ENCODE data around the gene VASP.
A peak's percentile ranks its signal among the peaks of the same experiment; 100 is the strongest.

The VASP gene

DNA sequence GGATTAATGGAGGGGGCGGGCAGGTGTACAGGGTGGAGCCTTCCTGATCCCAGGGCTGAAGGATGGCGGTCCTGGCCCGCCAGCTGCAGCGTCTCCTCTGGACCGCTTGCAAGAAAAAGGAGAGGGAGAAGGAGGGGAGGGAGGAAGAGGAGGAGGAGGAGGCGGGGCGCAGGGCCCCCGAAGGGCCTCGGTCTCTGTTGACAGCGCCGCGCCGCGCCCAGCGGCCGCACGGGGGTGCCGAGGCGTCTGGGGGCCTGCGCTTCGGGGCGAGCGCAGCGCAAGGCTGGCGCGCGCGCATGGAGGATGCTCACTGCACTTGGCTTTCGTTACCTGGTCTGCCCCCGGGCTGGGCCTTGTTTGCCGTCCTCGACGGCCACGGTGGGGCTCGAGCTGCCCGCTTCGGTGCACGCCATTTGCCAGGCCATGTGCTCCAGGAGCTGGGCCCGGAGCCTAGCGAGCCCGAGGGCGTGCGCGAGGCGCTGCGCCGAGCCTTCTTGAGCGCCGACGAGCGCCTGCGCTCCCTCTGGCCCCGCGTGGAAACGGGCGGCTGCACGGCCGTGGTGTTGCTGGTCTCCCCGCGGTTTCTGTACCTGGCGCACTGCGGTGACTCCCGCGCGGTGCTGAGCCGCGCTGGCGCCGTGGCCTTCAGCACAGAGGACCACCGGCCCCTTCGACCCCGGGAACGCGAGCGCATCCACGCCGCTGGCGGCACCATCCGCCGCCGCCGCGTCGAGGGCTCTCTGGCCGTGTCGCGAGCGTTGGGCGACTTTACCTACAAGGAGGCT, 8.7 kb upstream of the VASP start, which contains the start of gene PPM1N:
PPM1N (plus strand) TSS at position 33 of the 785 bp plus-strand sequence; CDS start at position 63, 30 bp downstream.
- Histone ChIP-seq H3K36me3 (replicated peaks; ENCODE audit: insufficient read depth, low read length) (no peaks in the 10 kb centered on the region), H3K27ac (ENCODE audit: low read length) (no peak within 1 kb of the TSS), H3K4me1 (ENCODE audit: low read length) (peaks cover 4% of the 10 kb centered on the region; the same call in 1 of the 2 replicates), H2AFZ (ENCODE audit: low read length) (peak within 1 kb of the TSS; percentile 85), H3K9me3 (replicated peaks; ENCODE audit: insufficient read depth, low read length) (no peaks in the 10 kb centered on the region), H3K4me3 (ENCODE audit: low read length) (peak within 1 kb of the TSS; percentile 64), H3K4me2 (ENCODE audit: low read depth, low read length) (peak within 1 kb of the TSS; percentile 89), H3K9me2 (replicated peaks; ENCODE audit: insufficient read depth, low read length) (no peaks in the 10 kb centered on the region), H3K27me3 (replicated peaks; ENCODE audit: insufficient read depth, low read length) (peaks cover 56% of the 10 kb centered on the region), H3K79me2 (ENCODE audit: low read length) (no peaks in the 10 kb centered on the region), H3K9ac (ENCODE audit: low read length) (no peak within 1 kb of the TSS), H3F3A (ENCODE audit: insufficient read depth, low read length) (no peaks in the 10 kb centered on the region; the same call in 1 of the 2 replicates), H4K20me1 (ENCODE audit: insufficient read depth, low read length) (no peaks in the 10 kb centered on the region)
- no peak for TF ChIP-seq EZH2 (optimal IDR thresholded peaks at IDR 0.05; ENCODE audit: low read depth, low read length)
- TF ChIP-seq EZH2phosphoT487 (IDR thresholded peaks at IDR 0.05; ENCODE audit: low read length) = no peak
- TF ChIP-seq, protein P1, sequence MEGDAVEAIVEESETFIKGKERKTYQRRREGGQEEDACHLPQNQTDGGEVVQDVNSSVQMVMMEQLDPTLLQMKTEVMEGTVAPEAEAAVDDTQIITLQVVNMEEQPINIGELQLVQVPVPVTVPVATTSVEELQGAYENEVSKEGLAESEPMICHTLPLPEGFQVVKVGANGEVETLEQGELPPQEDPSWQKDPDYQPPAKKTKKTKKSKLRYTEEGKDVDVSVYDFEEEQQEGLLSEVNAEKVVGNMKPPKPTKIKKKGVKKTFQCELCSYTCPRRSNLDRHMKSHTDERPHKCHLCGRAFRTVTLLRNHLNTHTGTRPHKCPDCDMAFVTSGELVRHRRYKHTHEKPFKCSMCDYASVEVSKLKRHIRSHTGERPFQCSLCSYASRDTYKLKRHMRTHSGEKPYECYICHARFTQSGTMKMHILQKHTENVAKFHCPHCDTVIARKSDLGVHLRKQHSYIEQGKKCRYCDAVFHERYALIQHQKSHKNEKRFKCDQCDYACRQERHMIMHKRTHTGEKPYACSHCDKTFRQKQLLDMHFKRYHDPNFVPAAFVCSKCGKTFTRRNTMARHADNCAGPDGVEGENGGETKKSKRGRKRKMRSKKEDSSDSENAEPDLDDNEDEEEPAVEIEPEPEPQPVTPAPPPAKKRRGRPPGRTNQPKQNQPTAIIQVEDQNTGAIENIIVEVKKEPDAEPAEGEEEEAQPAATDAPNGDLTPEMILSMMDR (IDR thresholded peaks at IDR 0.05; ENCODE audit: low read length) = 0 out of 2 replicates have a peak, but pooled peaks have one; percentile 11
- DNase-seq = no peak

DNA sequence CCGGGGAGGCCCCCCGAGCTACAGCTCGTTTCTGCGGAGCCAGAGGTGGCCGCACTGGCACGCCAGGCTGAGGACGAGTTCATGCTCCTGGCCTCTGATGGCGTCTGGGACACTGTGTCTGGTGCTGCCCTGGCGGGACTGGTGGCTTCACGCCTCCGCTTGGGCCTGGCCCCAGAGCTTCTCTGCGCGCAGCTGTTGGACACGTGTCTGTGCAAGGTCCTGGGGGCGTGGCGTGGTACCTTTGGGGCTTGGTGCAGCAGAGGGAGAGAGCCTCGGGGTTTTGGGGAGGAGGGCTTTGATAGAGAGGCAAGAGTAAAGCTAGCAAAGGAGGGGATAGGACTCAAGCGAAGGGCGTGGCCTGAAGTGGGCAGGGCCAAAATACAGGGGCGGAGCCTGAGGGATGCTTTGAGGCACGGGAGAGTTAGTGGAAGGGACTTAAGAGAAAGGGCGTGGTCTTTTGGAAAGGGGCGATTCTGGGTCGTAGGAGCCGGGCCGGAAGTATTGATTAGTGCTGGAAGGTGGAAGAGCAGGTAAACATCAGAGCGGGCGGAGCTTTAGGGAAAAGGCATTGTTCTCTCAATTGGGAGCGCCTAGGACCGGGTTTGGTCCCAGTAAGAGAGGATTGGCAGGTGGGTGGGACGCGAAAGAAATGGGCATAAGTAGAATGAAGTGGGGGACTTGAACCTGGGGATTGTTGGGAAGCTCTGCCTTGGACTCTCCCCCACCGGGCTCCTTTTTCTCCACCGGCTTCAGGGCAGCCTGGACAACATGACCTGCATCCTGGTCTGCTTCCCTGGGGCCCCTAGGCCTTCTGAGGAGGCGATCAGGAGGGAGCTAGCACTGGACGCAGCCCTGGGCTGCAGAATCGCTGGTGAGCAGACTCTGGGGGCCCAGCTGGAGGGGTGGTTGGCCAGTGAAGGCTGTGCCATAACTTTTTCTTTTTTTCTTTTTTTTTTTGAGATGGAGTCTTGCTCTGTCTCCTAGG, 7.8 kb upstream of the VASP start:
- Histone ChIP-seq H2AFZ (ENCODE audit: low read length) (no peak overlapping the region), H3K27ac (ENCODE audit: low read length) (no peak overlapping the region), H3K27me3 (replicated peaks; ENCODE audit: insufficient read depth, low read length) (peaks cover 49% of the 10 kb centered on the region), H4K20me1 (ENCODE audit: insufficient read depth, low read length) (no peaks in the 10 kb centered on the region), H3F3A (ENCODE audit: insufficient read depth, low read length) (no peaks in the 10 kb centered on the region; the same call in 1 of the 2 replicates), H3K9ac (ENCODE audit: low read length) (no peak overlapping the region), H3K36me3 (replicated peaks; ENCODE audit: insufficient read depth, low read length) (no peaks in the 10 kb centered on the region), H3K9me3 (replicated peaks; ENCODE audit: insufficient read depth, low read length) (no peaks in the 10 kb centered on the region), H3K79me2 (ENCODE audit: low read length) (no peaks in the 10 kb centered on the region), H3K4me3 (ENCODE audit: low read length) (no peak overlapping the region), H3K4me2 (ENCODE audit: low read depth, low read length) (no peak overlapping the region), H3K4me1 (ENCODE audit: low read length) (peaks cover 4% of the 10 kb centered on the region; the same call in 1 of the 2 replicates), H3K9me2 (replicated peaks; ENCODE audit: insufficient read depth, low read length) (no peaks in the 10 kb centered on the region)
- TF ChIP-seq EZH2 (optimal IDR thresholded peaks at IDR 0.05; ENCODE audit: low read depth, low read length) (no peak), EZH2phosphoT487 (IDR thresholded peaks at IDR 0.05; ENCODE audit: low read length) (no peak)
- TF ChIP-seq, protein P1 (IDR thresholded peaks at IDR 0.05; ENCODE audit: low read length) = no peak
- no peak for DNase-seq

DNA sequence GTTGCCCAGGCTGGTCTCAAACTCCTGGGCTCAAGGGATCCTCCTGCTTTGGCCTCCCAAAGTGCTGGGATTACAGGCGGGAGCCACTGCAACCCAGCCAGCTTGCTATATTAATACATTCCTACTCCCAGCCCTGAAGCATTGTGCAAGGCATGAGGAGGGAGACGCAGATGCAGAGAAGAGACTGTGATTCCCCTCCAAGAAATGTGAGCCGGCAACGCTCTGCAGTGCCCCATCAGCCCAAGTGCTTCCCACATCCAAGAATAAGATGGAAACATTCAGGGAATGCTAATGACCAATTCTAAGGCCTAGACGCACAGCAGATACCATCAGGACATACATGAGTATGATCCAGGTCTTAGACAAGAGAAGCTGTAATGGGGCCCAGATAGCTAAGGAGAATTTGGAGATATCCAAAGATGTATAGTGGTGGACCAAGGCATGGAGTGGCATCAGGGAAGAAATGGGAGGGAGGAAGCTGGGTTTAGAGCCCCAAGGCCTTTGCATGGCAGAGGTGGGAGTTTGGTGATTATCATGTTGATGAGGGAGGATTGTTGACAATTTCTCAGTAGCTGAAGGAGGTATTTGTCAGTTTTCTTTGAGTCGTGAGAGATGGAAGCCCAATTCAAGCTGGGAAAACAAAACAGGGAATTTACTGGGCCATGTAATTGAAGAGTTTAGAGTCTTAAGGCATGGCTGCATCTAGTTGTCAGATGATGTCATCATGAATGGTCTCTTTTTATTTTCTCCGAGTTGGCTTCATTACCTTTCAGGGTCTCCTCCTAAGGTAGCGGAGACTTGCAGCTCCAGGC, 6.2 kb upstream of the VASP start:
- Histone ChIP-seq H3K9me2 (replicated peaks; ENCODE audit: insufficient read depth, low read length) (no peaks in the 10 kb centered on the region), H3K79me2 (ENCODE audit: low read length) (no peaks in the 10 kb centered on the region), H3K4me1 (ENCODE audit: low read length) (peaks cover 4% of the 10 kb centered on the region; the same call in 1 of the 2 replicates), H3K9ac (ENCODE audit: low read length) (no peak overlapping the region), H3K9me3 (replicated peaks; ENCODE audit: insufficient read depth, low read length) (no peaks in the 10 kb centered on the region), H3F3A (ENCODE audit: insufficient read depth, low read length) (no peaks in the 10 kb centered on the region; the same call in 1 of the 2 replicates), H3K4me2 (ENCODE audit: low read depth, low read length) (no peak overlapping the region), H4K20me1 (ENCODE audit: insufficient read depth, low read length) (no peaks in the 10 kb centered on the region), H3K27ac (ENCODE audit: low read length) (no peak overlapping the region), H3K36me3 (replicated peaks; ENCODE audit: insufficient read depth, low read length) (no peaks in the 10 kb centered on the region), H2AFZ (ENCODE audit: low read length) (no peak overlapping the region), H3K4me3 (ENCODE audit: low read length) (no peak overlapping the region), H3K27me3 (replicated peaks; ENCODE audit: insufficient read depth, low read length) (peaks cover 32% of the 10 kb centered on the region)
- TF ChIP-seq EZH2phosphoT487 (IDR thresholded peaks at IDR 0.05; ENCODE audit: low read length) (no peak), EZH2 (optimal IDR thresholded peaks at IDR 0.05; ENCODE audit: low read depth, low read length) (no peak)
- TF ChIP-seq, protein P1 (IDR thresholded peaks at IDR 0.05; ENCODE audit: low read length) = no peak
- DNase-seq = no peak

Measured in MM.1S (cell line).